HG03060 (cell line): ENCODE results near the gene TOMM7.
"Not testable (repeated sequence)": the region's sequence is repeated elsewhere in the genome, so short reads cannot be mapped to it uniquely, and the experiment has no call there.

Source experiments
- ATAC-seq: cut with Tn5 transposase; IDR thresholded peaks from one replicate; pipeline ENCODE4 v1.9.1; 2021; ENCODE audit warnings: low read depth, moderate number of reproducible peaks; ENCODE audit not compliant: unreplicated experiment

The TOMM7 gene

DNA sequence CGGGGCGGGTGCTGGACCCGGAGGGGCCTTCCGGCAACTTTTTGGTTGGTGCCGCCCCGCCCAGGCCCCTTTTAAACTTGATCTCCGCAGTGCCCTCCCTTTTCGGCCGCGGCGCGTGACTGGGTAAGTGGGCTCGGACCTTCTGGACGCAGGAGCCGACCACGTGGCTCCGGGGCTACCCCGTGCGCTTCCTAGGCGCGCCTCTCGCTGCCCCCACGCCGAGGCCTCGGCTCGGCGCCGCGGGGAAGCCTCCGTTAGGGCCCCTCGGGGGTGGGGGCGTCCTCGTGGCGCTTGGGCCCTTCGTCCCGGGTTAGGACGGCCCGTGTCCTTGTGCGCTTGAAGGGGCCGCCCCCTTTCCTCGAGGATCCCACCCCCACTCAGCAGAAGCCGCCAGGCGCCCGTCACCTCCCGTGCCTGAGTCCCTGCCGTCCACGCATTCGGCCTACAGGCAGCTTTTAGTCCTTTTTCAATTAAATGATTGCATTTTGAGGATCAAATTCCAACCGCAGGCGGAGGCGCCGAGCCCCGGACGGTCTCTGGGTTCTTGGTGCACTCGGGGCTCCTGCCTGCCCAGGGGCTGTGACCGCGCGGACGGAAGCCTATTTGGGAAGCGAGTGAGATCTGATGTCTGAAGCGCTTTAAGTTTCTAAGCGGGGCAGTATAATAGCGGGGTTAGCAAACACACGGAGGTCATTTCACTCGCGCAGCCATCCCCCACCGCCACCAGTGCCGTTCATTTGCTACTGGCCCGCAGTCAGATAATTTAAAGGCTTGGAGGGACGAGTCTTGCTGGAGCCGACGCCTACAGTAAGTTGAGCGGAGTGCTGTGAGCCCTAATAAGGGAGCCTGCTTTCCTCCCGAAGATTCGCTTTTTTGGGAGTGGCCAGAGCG lies 31.8 kb upstream of the TOMM7 start:
- peak; percentile 76 for ATAC-seq

DNA sequence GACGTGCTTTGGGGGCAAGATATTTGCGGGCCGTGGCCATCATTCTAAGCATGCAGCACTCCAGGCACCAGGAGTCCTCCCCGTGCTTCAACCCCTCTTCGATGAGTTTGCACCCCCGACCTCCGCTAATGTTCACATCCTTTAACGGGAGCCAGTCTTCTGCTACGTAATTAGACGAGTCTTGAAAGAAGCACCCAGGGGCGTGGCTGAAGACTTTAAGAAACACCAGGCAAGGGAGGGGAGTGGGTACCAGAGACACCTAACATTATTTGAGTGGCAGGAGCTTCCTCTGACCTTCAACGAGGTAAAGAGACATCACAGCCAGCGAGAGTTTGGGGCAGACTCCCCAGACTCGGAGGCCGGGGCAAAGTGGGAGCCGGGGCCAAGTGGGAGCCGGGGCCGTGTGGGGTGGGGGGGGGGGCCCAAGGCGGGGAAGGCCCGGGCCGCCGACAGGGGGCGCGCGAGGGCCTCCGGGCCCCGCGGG lies 31.1 kb upstream of the TOMM7 start:
- peak; percentile 7 for ATAC-seq

DNA sequence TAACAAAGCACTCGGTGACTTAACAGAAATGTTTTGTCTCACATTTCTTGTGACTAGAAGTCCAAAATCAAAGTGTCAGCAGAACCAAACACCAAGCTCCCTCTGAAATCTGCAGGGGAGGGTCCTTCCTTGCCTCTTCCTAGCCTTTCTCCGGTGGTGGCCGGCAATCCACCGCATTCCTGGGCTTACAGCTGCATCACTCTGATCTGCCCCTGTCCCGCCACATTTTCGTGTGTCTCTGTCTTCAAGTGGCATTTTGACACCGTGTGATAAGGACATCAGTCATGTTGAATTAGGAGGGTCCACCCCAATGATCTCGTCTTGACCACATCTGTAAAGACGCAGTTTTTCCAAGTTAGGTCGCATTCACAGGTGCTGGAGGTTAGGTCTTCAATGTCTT lies 30.5 kb upstream of the TOMM7 start:
- no peak for ATAC-seq

DNA sequence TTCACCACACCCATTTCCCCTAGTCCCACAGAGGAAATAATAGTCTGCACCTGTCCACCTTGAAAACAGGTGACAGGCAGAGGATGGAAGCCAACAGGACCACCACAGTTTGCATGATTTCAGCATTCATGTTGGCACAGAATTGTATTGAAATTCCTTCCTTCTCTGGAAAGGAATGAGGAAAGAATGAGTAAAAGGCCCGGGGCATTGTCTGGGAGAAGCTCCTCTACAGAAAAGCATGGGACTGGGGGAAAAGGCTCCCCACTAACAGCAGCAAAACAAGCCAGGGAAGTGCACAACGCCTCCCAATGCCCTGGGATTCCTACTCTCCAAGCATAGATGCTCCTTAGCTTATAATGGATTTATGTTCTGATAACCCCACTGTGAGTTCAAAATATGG lies 28.5 kb upstream of the TOMM7 start:
- ATAC-seq = no peak

DNA sequence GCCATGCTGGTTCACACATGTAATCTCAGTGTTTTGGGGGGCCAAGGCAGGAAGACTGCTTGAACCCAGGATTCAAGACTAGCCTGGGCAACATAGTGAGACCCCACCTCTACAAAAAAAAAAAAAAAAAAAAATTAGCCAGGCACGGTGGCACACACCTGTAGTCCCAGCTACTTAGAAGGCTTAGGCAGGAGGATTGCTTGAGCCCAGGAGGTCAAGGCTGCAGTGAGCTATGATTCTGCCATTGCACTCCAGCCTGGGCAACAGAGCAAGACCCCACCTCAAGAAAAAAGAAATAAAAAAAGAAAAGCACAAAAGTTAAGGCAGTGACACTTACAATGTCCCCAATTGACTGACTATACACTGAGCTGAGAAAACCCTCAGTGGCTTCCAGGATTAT lies 27.7 kb upstream of the TOMM7 start:
- ATAC-seq = not testable (repeated sequence)

DNA sequence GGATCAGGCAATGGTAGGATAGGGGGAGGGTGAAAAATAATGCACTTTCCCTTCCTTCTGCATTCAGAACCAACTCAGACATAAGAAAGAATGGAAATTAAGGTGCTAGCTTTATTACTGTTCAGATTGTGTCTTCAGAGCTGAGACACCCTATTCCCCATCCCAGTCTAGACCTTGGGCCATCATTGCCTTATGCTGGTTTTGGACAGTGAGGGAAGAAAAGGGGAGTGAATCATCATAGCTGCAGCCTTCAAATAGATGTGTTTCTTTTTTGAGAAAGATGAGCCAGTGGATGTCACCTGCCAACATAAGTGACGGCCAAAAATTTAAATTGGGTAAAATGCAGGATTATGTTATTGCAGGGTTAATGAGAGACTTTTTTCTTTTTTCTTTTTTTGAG lies 27.0 kb upstream of the TOMM7 start:
- ATAC-seq = no peak

DNA sequence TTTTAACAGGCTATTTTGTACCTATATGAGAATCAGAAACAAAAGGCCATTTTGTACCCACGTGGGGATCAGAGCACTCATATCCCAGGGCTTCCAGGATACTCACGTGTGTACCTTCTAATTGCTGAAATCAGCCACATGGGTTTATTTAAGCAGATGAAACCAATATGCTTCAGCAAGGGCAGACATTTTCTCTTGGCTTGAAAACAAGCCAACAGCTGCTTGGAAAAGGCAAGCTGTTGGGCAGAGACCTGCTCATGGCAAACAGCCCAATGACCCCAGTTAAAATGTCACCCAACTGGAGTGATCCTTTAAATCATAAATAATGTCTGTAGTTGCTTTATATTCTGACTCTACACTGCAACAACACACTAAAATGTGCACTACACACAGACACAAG lies 26.5 kb upstream of the TOMM7 start:
- no peak for ATAC-seq

DNA sequence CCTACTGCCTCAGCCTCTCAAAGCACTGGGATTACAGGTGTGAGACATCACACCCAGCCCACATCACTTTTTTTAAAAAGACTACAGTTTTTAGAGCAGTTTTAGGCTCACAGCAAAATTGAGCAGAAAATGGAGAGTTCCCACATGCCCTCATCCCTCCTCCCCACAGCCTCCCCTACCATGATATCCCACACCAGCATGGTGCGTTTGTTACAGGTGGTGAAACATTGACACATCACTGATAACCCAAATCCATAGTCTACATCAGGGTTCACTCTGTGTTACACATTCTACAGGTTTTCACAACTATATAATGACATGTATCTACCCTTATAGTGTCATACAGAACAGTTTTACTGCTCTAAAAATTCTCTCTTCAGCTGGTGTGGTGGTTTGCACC lies 24.3 kb upstream of the TOMM7 start:
- no peak for ATAC-seq

DNA sequence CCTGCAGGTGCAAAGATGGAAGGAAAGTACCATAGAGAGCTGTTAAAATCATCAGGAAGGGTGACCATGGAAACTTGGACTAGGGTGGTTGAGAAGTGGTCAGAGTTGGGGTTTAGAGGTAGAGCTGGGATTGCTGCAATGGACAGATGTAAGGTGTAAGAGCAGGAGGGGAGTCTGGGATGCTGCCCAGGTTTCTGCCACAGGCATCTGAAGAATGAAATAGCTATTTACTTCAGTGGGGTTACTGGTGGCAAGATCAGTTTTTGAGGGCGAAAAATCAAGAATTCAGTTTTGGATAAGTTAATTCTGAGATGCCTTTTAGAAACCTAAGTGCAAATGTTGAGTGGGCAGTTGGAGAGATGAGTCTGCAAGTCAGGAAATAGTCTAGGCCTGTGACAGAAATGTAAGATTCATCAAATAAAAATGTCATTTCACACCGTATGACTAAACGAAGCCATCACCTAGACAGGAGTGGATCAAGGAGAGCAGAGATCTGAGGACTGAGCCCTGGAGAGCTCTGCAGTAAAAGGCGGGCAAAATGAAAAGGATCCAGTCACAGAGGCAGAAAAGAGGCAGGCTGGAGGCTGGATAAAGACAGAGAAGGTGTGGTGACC lies 22.7 kb upstream of the TOMM7 start:
- no peak for ATAC-seq

DNA sequence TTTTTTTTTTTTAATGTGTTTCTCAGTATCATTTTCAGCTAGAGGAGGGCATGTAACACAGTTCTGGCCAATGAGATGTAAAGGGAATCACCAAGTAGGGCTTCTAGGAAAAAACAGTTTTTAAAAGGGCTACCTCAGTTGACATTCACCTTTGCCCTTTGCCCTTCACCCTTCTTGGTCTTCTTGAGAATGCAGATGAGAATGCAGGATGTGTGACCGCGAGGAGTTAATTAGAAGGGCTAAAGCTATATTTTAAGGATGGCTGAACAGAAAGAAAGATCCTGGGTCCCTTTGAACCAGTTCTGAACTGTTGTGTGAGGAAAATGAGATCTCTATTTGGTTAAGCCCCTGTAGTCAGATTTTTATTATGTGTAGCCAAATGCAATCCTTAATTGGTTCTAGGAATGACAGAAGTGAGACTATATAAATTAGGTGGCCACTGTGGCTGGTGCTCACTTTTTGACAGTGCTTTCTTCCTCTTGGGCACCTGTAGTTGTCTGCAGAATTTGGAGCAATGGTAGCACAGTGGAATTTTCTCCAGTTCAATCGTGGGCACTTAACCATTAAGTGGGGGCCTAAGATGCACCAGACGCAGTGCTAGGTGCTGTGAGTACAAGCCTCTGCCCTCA lies 21.1 kb upstream of the TOMM7 start:
- ATAC-seq = no peak

DNA sequence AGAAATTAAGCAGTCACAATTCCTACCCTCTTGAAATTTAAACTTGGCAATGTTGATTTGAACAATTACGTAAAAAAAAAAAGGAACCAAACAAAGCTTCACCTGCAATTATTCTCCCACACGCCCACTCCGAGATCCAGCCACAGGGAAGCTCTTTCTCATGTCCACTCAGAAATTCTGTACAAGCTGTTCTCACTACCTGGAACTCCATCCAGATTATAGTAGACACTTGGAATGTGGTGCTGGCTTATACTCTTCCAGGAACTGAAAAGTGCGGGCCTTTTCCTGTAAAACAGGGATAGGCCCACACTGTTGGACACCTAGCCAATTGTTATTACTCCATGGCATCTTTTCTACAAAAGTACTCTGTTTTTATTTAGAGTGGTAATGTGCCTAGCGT lies 20.3 kb upstream of the TOMM7 start:
- ATAC-seq = no peak

DNA sequence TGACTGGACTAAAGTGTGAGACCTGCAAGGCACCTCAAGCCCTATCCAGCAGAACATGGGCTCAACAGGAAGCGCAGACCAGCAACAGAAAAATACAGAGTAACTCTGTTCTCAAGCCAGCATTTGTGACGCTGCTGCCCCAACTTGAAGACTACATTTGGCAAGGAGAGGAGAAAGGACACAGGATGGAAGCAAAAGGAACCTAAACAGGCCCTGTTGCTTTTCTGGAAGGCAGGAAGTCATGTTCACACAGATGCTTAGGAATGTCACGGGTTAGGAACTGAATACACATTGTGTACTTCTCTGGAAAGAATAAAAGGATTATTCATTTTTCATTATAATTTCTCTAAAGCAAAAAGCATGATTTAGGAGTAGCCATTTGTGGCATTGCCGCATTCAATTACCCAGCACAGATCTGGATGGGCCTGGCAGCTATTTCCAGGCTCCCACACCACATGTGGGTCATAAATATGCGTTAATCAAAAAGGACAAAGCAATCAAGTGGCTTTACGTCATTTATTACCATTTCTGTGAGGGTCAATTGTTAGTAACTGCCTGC lies 19.8 kb upstream of the TOMM7 start:
- ATAC-seq = no peak

DNA sequence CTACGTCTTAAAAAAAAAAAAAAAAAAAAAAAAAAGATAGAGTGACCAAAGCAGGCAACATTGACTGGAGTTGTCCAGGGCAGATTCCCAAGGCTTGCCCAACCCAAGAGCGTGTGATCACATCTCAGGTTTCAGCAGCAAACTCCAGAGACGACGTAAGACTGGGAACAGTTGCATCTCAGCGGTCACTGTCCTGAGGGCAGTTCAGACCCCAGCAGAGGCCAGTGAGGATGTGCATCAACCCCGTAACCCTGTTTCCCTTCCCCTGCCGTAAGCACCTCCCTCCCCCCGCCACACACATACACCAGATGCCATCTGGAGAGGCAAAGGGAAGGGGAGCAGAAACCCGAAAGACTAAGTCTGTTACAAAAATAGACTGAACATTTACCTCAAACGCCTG lies 19.3 kb upstream of the TOMM7 start:
- no peak for ATAC-seq

DNA sequence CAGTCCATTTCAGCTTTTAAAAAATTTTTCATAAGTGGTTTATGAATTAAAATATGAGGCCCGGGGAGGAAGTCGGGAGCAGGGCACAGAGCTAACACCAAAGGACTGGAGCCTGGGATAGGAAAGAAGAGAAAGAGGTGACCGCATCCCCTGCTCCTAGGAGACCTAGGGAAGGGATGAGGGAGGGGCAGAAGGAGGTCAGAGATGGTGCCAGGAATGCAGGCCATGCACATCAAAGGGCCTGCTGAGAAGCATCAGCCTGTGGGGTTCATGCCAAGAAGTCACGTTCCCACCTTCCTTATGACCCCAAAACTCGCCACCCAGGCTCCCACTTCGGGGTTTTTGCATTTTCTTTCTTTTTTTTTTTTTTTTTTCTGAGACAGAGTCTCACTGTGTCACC lies 14.7 kb upstream of the TOMM7 start:
- ATAC-seq = no peak

DNA sequence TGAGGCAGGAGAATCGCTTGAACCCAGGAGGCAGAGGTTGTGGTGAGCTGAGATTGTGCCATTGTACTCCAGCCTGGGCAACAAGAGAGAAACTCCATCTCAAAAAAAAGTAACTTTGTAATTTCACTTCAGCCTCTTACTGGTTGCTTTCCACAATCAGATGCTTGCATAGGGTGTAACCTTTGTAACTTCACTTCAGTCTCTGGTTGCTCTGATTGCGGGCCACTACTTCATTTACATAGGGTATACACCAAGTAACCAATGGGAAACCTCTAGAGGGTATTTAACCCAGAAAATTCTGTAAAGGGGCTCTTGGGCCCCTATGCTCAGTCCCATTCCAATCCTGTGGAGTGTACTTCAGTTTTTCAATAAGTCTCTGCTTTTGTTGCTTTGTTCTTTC lies 13.9 kb upstream of the TOMM7 start:
- not testable (repeated sequence) for ATAC-seq

DNA sequence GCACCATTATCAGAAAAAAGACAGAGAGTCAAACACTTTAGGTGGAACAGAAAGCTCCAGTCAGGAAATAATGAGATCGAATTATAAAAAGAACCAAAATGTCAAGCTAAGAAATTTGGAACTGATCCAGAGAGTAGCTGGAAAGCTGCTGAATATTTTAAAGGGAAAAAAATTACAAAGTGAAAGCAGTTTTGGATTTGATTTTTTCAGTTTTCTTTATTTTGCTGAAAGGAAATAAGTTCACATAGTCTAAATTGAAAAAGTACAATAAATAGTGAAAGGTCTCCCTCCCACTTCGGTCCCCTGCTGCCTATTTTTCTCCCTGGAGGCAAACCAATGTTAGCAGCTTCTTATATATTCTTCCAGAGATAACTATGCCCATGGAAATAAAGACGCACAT lies 11.3 kb upstream of the TOMM7 start:
- ATAC-seq = no peak

DNA sequence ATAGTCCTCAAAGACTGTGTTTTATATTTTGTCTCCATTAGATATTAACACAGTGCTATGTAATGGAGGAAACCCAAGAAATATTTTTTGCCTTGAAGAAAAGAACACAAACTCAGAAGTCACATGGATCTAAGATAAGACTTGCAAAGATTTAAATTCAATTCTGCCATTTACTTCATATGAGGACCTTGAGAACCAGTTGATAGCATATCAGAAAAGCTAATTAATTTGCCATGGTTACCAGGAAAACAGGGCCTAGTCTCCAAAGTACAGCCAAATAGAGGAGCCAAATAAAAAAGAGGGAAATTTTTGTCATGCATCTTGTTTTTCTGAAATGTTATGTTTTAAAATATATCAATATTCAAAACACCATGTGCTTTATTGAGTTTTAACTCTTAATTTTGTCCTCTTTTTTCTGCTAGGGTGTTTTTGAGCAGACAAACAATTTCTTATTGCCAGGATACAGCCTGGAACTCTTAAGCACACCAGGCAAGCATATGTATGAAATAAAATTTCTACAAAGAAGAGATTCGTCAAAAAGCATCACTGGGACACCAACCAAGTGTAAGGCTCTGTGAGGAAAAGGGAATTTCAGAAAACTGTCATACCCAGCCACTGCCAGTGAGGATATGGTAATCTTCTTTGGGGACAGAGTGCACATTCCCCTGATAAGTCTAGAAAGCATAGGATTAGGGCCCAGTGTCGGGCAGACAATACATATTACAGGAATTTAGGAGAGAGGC lies 10.6 kb upstream of the TOMM7 start:
- ATAC-seq = no peak

DNA sequence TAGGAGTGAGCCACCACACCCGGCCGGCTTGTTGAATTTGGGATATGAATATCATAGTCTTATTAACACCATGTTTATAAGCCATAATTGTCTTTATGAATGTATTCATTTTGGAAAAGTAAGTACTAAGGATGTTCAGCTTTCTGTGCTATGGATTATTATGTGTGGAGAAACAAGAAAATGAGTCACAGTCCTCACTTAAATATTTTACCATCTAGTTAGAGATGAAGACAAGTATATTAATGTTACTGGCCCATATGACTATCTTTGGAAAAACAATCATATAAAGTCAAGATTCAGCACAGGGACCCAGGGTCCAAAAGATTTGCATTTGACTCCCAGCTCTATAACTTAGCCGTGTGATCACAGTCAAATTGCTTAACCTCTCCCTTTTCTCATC lies 9.8 kb upstream of the TOMM7 start:
- no peak for ATAC-seq

DNA sequence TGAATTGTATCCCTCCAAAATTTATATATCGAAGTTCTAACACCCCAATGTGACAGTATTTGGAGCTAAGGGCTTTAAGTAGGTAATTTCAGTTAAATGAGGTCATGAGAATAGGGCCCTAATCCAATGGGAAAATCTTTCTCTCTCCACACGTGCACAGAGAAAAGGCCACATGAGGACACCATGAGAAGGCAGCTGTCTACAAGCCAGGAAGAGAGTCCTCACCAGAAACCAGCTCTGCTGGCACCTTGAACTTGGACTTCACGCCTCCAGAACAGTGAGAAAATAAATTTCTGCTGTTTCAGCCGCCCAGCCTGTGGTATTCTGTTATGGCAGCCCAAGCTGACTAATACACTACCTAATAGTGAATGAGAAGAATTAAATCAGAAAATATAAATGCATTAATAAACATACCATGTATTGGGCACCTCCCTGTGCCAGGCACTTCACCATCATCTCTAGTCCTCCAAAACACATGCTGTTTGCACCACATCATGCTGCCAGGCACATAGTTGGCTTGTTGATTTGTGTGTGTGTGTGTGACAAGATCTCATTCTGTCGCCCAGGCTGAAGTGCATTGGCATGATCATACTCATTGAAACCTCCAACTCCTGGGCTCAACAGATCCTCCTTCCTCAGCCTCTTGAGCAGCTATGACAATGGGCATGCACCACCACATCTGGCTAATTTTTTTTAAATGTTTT lies 9.1 kb upstream of the TOMM7 start:
- no peak for ATAC-seq

DNA sequence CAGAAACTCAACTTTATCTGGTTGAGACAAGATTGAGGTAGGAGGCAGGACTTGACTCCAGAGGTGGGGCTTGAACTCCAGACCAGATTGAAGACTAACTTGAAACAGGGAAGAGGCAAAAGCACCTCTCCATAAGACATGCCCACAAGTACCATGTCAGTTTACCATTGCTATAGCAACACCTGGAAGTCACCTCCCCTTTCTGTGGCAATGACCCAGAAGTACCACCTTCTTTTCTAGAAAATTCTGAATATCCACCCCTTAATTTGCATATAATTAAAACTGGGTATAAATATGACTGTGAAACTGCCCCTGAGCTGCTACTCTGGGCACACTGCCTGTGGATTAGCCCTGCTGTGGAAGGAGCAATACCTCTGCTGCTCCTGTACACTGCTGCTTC lies 4.9 kb upstream of the TOMM7 start:
- no peak for ATAC-seq
